Vagina (tissue), 2 donors: Measurements from ENCODE around the gene ATXN10. TPM values are rescaled to one million over a fixed set of nuclear protein-coding genes. Genes with fewer than 3 reads are reported as not detected.

Experiments
- DNase-seq, 2 donors: peaks; one replicate each; pipeline ENCODE4 v3.0.0-alpha.2; 2017; ENCODE audit errors: extremely low spot score in 2 of 2
- H3K27ac ChIP-seq: fragments of 200-600 bp; sonication (generic); one replicate; pipeline ENCODE4 v1.5.1; 2019
- H3K27me3 ChIP-seq: fragments of 200-600 bp; sonication (generic); one replicate; pipeline ENCODE4 v1.5.1; 2019
- H3K36me3 ChIP-seq, 2 donors: fragments of 200-600 bp; sonication (generic); one replicate each; pipeline ENCODE4 v1.5.1; 2017 to 2019
- H3K4me1 ChIP-seq: fragments of 200-600 bp; sonication (generic); one replicate; pipeline ENCODE4 v1.5.1; 2019
- H3K4me3 ChIP-seq, 2 donors: fragments of 200-600 bp; sonication (generic); 1 replicate in 1 of 2; 2 replicates in 1 of 2; pipeline ENCODE4 v1.5.1; 2016 to 2019
- H3K9me3 ChIP-seq: fragments of 200-600 bp; sonication (generic); one replicate; pipeline ENCODE4 v1.5.1; 2019
- CTCF ChIP-seq, 3 experiments: fragments of 450-650 bp in 2 of 3; fragments of 200-600 bp in 1 of 3; sonication (generic) in 1 of 3; IDR thresholded peaks; one replicate each; pipeline ENCODE4 v1.5.1; 2017 to 2019; ENCODE audit warnings: antibody characterized with exemption in 3 of 3, mild to moderate bottlenecking in 2 of 3, moderate library complexity in 2 of 3
- POLR2A ChIP-seq, 2 donors: fragments of 450-650 bp; IDR thresholded peaks; one replicate each; pipeline ENCODE4 v1.6.1; 2017; ENCODE audit warnings: antibody characterized with exemption in 2 of 2, mild to moderate bottlenecking in 2 of 2, moderate library complexity in 2 of 2
- POLR2AphosphoS5 ChIP-seq, 2 donors: sonication (generic); formaldehyde crosslinking; IDR thresholded peaks; one replicate each; pipeline ENCODE4 v1.9.0; 2017; ENCODE audit warnings: antibody characterized with exemption in 2 of 2, mild to moderate bottlenecking in 2 of 2, low read depth in 1 of 2; ENCODE audit not compliant: insufficient read depth in 1 of 2
- intact Hi-C: fragments of 100-400 bp; cut with DNase I; formaldehyde crosslinking; loops from one replicate; pipeline ENCODE4 v1.15.1; 2023
- total RNA-seq: library from RNA; depleted of rRNA; stranded (reverse); fragments of >200 nt; gene quantifications from one replicate; pipeline ENCODE4 v1.2.3, GENCODE V29; 2016

Gene ATXN10
- total RNA-seq, 1 donor from 2014 or later = 116 TPM

- Histone ChIP-seq H3K27me3 (no peaks in the 10 kb centered on the region), H3K9me3 (no peaks in the 10 kb centered on the region), H3K36me3 (no peaks in the 10 kb centered on the region), H3K4me3 (no peak overlapping the region), H3K27ac (no peak overlapping the region), H3K4me1 (peaks cover 19% of the 10 kb centered on the region)
- intact Hi-C loops = no loop called here
- TF ChIP-seq CTCF (IDR thresholded peaks at IDR 0.05) (no peak), POLR2AphosphoS5 (IDR thresholded peaks at IDR 0.05; ENCODE audit: insufficient read depth in 1 of 2, low read depth in 1 of 2) (no peak), POLR2A (IDR thresholded peaks at IDR 0.05) (no peak)
- no peak for DNase-seq
Observed at GRCh38 chr22:45878901-45879551, 207.4 kb downstream of the ATXN10 start.

DNA sequence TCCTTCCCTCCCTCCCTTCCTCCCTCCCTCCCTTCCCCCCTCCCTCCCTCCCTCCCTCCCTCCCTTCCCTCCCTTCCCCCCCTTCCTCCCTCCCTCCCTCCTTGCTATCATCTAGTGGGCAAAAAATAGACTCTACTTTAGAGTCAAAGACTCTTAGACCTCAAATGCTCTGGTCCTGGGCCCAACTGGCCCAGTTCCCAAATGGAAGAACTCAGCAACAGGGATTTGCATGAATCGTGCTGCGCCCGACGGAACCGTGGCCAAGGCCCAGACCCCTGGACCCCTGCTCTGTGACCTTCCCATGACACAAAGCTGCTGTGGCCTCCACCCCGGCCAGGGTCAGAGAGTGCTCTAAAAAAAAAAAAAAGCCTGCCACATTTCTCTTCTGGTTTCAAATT lies 207.9 kb downstream of the ATXN10 start:
- no peak overlapping the region for H3K27ac ChIP-seq
- no peaks in the 10 kb centered on the region for H3K9me3 ChIP-seq
- H3K36me3 ChIP-seq = no peaks in the 10 kb centered on the region
- intact Hi-C loops = no loop called here
- TF ChIP-seq POLR2AphosphoS5 (IDR thresholded peaks at IDR 0.05; ENCODE audit: insufficient read depth in 1 of 2, low read depth in 1 of 2) (no peak), CTCF (IDR thresholded peaks at IDR 0.05) (no peak), POLR2A (IDR thresholded peaks at IDR 0.05) (no peak)
- no peak overlapping the region for H3K4me3 ChIP-seq
- no peak for DNase-seq
- no peaks in the 10 kb centered on the region for H3K27me3 ChIP-seq
- H3K4me1 ChIP-seq = peaks cover 19% of the 10 kb centered on the region

GRCh38 chr22:45880091-45880715 lies 208.6 kb downstream of the ATXN10 start:
- no peak overlapping the region for H3K27ac ChIP-seq
- no peak for DNase-seq
- H3K27me3 ChIP-seq = no peaks in the 10 kb centered on the region
- no peak for TF ChIP-seq POLR2AphosphoS5 (IDR thresholded peaks at IDR 0.05; ENCODE audit: insufficient read depth in 1 of 2, low read depth in 1 of 2)
- no peak for TF ChIP-seq POLR2A (IDR thresholded peaks at IDR 0.05)
- TF ChIP-seq CTCF (IDR thresholded peaks at IDR 0.05) = no peak
- H3K36me3 ChIP-seq = no peaks in the 10 kb centered on the region
- H3K9me3 ChIP-seq = no peaks in the 10 kb centered on the region
- peak overlapping the region in 1 of 2 donors; percentile 17 for H3K4me3 ChIP-seq
- intact Hi-C loops = no loop called here
- peaks cover 19% of the 10 kb centered on the region for H3K4me1 ChIP-seq

DNA sequence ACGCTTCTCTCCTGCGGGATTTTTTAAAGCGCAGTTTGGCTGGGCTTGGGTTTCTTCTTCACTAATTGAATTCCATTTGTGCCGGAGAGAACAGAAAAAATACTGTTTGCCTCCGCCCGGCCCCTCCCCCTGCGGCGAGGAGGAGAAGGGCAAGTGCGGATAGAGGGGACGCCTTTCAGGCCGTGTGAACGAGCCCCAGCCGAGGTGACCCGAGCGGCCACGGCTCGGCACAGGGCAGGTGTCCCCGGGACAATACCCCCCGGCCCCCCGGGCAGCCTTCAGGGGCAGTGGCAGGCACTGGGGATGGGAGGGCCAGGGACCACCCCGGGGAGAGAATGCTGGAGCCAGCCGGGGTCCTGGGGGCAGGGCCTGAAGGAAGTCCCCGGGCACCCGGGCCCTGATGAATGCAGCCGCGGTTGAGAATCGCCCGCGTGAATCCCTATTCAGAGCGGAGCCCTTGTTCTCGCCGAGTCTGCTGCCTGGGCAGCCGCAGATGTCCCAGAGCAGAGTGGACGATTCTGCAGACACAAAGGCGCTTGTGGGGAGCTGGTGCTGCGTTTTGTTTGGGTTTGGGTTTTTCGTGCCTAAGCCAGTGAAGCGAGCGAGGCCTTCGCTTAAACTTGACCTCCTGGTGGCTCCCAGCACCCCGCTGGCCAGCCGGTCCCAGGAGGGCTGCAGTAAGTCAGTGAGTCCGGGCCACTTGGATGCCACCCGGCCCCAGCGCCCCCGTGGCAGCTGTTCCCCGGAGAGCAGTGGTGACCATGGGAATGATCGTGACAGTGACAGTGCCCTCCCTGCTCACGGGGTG lies 209.3 kb downstream of the ATXN10 start:
- TF ChIP-seq POLR2A (IDR thresholded peaks at IDR 0.05) (no peak), POLR2AphosphoS5 (IDR thresholded peaks at IDR 0.05; ENCODE audit: insufficient read depth in 1 of 2, low read depth in 1 of 2) (no peak), CTCF (IDR thresholded peaks at IDR 0.05) (no peak)
- H3K4me1 ChIP-seq = peaks cover 19% of the 10 kb centered on the region
- DNase-seq = no peak
- H3K27ac ChIP-seq = no peak overlapping the region
- peak overlapping the region in 1 of 2 donors; percentile 17 for H3K4me3 ChIP-seq
- no peaks in the 10 kb centered on the region for H3K36me3 ChIP-seq
- intact Hi-C loops = no loop called here
- no peaks in the 10 kb centered on the region for H3K27me3 ChIP-seq
- H3K9me3 ChIP-seq = no peaks in the 10 kb centered on the region
